Bone marrow (tissue), 2 donors: Measurements from ENCODE around the gene SOCS1.
A peak's percentile ranks its signal among the peaks of the same experiment; 100 is the strongest.

Experiments
- DNase-seq, 2 donors: peaks; one replicate each; lab custom pipeline; 2025; lab: John Stamatoyannopoulos, UW

The SOCS1 gene

GRCh38 chr16:11260596-11260966 is 4.6 kb upstream of the SOCS1 start:
- DNase-seq: no peak

GRCh38 chr16:11259655-11260595 is 3.9 kb upstream of the SOCS1 start:
- no peak for DNase-seq

- peak in 1 of 2 donors; percentile 46 for DNase-seq
These were observed 2.8 kb upstream of the SOCS1 start for GRCh38 chr16:11258553-11259492.

- DNase-seq: peak; percentile 50 to 70
These were observed 1.3 kb upstream of the SOCS1 start for GRCh38 chr16:11257131-11257938.

- DNase-seq: no peak
These were observed 692 bp upstream of the SOCS1 start for GRCh38 chr16:11256661-11257130.

- peak in 1 of 2 donors; percentile 57 for DNase-seq
These were observed 879 bp downstream of the SOCS1 start for GRCh38 chr16:11254913-11255736.

GRCh38 chr16:11253995-11254912 is 1.8 kb downstream of the SOCS1 start:
- no peak for DNase-seq

- no peak for DNase-seq
These were observed 2.7 kb downstream of the SOCS1 start for GRCh38 chr16:11253009-11253994.

- DNase-seq: no peak
These were observed 3.5 kb downstream of the SOCS1 start for GRCh38 chr16:11252482-11252931.

- peak; percentile 28 to 41 for DNase-seq
These were observed 4.2 kb downstream of the SOCS1 start for GRCh38 chr16:11251525-11252481.

GRCh38 chr16:11250786-11251524 is 5.0 kb downstream of the SOCS1 start:
- DNase-seq: no peak

- no peak for DNase-seq
These were observed 5.8 kb downstream of the SOCS1 start for GRCh38 chr16:11250091-11250785.

- no peak for DNase-seq
These were observed 6.6 kb downstream of the SOCS1 start for GRCh38 chr16:11249233-11250061.

- DNase-seq: no peak
These were observed 7.9 kb downstream of the SOCS1 start for GRCh38 chr16:11248133-11248532.

GRCh38 chr16:11245988-11246387 is 10.0 kb downstream of the SOCS1 start:
- no peak for DNase-seq
